Common myeloid progenitor, CD34-positive (primary cell): ENCODE results near the gene MYO18B.

Source experiments
- CTCF ChIA-PET: fragments of 350-600 bp; sonication (Branson Sonifier 250); formaldehyde crosslinking; loops from one replicate; lab custom pipeline; 2021; ENCODE audit warnings: antibody characterized with exemption; lab: Charles Lee
- POLR2A ChIA-PET: fragments of 350-600 bp; sonication (Branson Sonifier 250); formaldehyde crosslinking; loops from one replicate; lab custom pipeline; 2021; ENCODE audit warnings: antibody characterized with exemption; lab: Charles Lee
- DNase-seq, 3 donors: peaks; one replicate each; pipeline versions ENCODE4 v3.0.0 to v3.0.0-alpha.2; 2013
- H3K27ac ChIP-seq, 2 experiments: 1 replicate in 1 of 2; 2 replicates in 1 of 2; pipeline ENCODE4 v1.7.0; 2013; ENCODE audit warnings: inconsistent platforms in 2 of 2, low read length in 2 of 2, mild to moderate bottlenecking in 2 of 2, low read depth in 1 of 2, moderate library complexity in 1 of 2; ENCODE audit not compliant: severe bottlenecking in 2 of 2, insufficient read depth in 1 of 2, poor library complexity in 1 of 2
- H3K27me3 ChIP-seq, 5 experiments: replicated peaks in 2 of 5; 1 replicate in 3 of 5; 2 replicates in 2 of 5; pipeline versions ENCODE4 v1.6.1 to v1.7.0; 2013; ENCODE audit warnings: low read length in 4 of 5, mild to moderate bottlenecking in 2 of 5, moderate library complexity in 2 of 5, inconsistent platforms in 1 of 5; ENCODE audit not compliant: insufficient read depth in 5 of 5, control insufficient read depth in 4 of 5
- H3K36me3 ChIP-seq, 4 experiments: 1 replicate in 2 of 4; 2 replicates in 2 of 4; pipeline versions ENCODE4 v1.6.1 to v1.7.0; 2013; ENCODE audit warnings: low read length in 3 of 4, control low read depth in 1 of 4, mild to moderate bottlenecking in 1 of 4; ENCODE audit not compliant: control insufficient read depth in 4 of 4, insufficient read depth in 4 of 4
- H3K4me1 ChIP-seq, 4 experiments: 1 replicate in 3 of 4; 2 replicates in 1 of 4; pipeline versions ENCODE4 v1.6.1 to v1.7.1; 2013; ENCODE audit warnings: low read length in 3 of 4, mild to moderate bottlenecking in 3 of 4, control low read depth in 1 of 4, inconsistent platforms in 1 of 4, moderate library complexity in 1 of 4; ENCODE audit not compliant: control insufficient read depth in 4 of 4, insufficient read depth in 4 of 4; ENCODE audit errors: control extremely low read depth in 1 of 4
- H3K4me3 ChIP-seq, 7 experiments: 1 replicate in 4 of 7; 2 replicates in 3 of 7; pipeline versions ENCODE4 v1.5.1 to v1.7.0; 2013; ENCODE audit warnings: mild to moderate bottlenecking in 7 of 7, low read length in 6 of 7, moderate library complexity in 6 of 7, inconsistent platforms in 2 of 7, low read depth in 2 of 7, control low read depth in 1 of 7; ENCODE audit not compliant: insufficient read depth in 4 of 7, control insufficient read depth in 1 of 7; ENCODE audit errors: extremely low read depth in 1 of 7
- H3K9me3 ChIP-seq, 5 experiments: 1 replicate in 4 of 5; 2 replicates in 1 of 5; pipeline versions ENCODE4 v1.6.1 to v1.7.1; 2013; ENCODE audit warnings: low read length in 4 of 5, mild to moderate bottlenecking in 2 of 5, inconsistent platforms in 1 of 5, low read depth in 1 of 5, moderate library complexity in 1 of 5; ENCODE audit not compliant: control insufficient read depth in 4 of 5, insufficient read depth in 2 of 5; ENCODE audit errors: control extremely low read depth in 1 of 5
- WGBS: methylation state at CpG from one replicate; pipeline ENCODE4 v1.1.5; 2013; ENCODE audit not compliant: insufficient coverage; 5-methylcytosine and 5-hydroxymethylcytosine counted together

Gene MYO18B

GRCh38 chr22:25835348-25835747 is 93.4 kb downstream of the MYO18B start:
- DNase-seq: no peak
- Histone ChIP-seq H3K4me1 (no peaks in the 10 kb centered on the region), H3K27ac (no peak overlapping the region), H3K27me3 (peaks cover 0 to 4% (median 0%) of the 10 kb centered on the region in 5 experiments), H3K36me3 (no peaks in the 10 kb centered on the region), H3K9me3 (peaks cover 0 to 4% (median 3%) of the 10 kb centered on the region in 5 experiments), H3K4me3 (no peak overlapping the region)
- ChIA-PET CTCF (no interaction called here), POLR2A (no interaction called here)
- WGBS: 92% methylated on average over 7 of the region's 7 CpGs

- POLR2A ChIA-PET: no interaction called here
- Histone ChIP-seq H3K9me3 (no peaks in the 10 kb centered on the region), H3K36me3 (no peaks in the 10 kb centered on the region), H3K27me3 (peaks cover 0 to 4% (median 0%) of the 10 kb centered on the region in 5 experiments), H3K4me1 (no peaks in the 10 kb centered on the region), H3K27ac (no peak overlapping the region), H3K4me3 (no peak overlapping the region)
- 98% methylated on average over 8 of the region's 9 CpGs for WGBS
- CTCF ChIA-PET: no interaction called here
- DNase-seq: no peak
Measured at GRCh38 chr22:25837288-25837900, 95.4 kb downstream of the MYO18B start.

- POLR2A ChIA-PET: no interaction called here
- Histone ChIP-seq H3K36me3 (no peaks in the 10 kb centered on the region), H3K9me3 (no peaks in the 10 kb centered on the region), H3K4me1 (no peaks in the 10 kb centered on the region), H3K4me3 (no peak overlapping the region), H3K27me3 (peaks cover 0 to 4% (median 3%) of the 10 kb centered on the region in 5 experiments), H3K27ac (no peak overlapping the region)
- DNase-seq: no peak
- WGBS: 91% methylated on average over 10 of the region's 12 CpGs
- CTCF ChIA-PET: no interaction called here
Measured at GRCh38 chr22:25838960-25839741, 97.2 kb downstream of the MYO18B start.

- CTCF ChIA-PET: no interaction called here
- POLR2A ChIA-PET: no interaction called here
- no peak overlapping the region for H3K4me3 ChIP-seq
- DNase-seq: no peak
- peaks cover 0 to 6% (median 3%) of the 10 kb centered on the region in 5 experiments for H3K27me3 ChIP-seq
- H3K9me3 ChIP-seq: no peaks in the 10 kb centered on the region
- WGBS: 88% methylated on average over 6 of the region's 6 CpGs
- H3K27ac ChIP-seq: no peak overlapping the region
- H3K36me3 ChIP-seq: no peaks in the 10 kb centered on the region
- H3K4me1 ChIP-seq: no peaks in the 10 kb centered on the region
Measured at GRCh38 chr22:25839755-25840154, 97.8 kb downstream of the MYO18B start.

GRCh38 chr22:25840167-25840566 is 98.2 kb downstream of the MYO18B start:
- peaks cover 0 to 6% (median 2%) of the 10 kb centered on the region in 5 experiments for H3K27me3 ChIP-seq
- 98% methylated on average over 5 of the region's 5 CpGs for WGBS
- CTCF ChIA-PET: no interaction called here
- no peaks in the 10 kb centered on the region for H3K4me1 ChIP-seq
- no peaks in the 10 kb centered on the region for H3K9me3 ChIP-seq
- H3K27ac ChIP-seq: no peak overlapping the region
- POLR2A ChIA-PET: no interaction called here
- no peak for DNase-seq
- H3K4me3 ChIP-seq: no peak overlapping the region
- no peaks in the 10 kb centered on the region for H3K36me3 ChIP-seq

GRCh38 chr22:25840891-25841290 is 98.9 kb downstream of the MYO18B start:
- 50% methylated on average over 2 of the region's 3 CpGs for WGBS
- H3K4me1 ChIP-seq: no peaks in the 10 kb centered on the region
- H3K36me3 ChIP-seq: no peaks in the 10 kb centered on the region
- DNase-seq: no peak
- CTCF ChIA-PET: no interaction called here
- peaks cover 0 to 9% (median 0%) of the 10 kb centered on the region in 5 experiments for H3K27me3 ChIP-seq
- no peaks in the 10 kb centered on the region for H3K9me3 ChIP-seq
- no peak overlapping the region for H3K4me3 ChIP-seq
- H3K27ac ChIP-seq: no peak overlapping the region
- POLR2A ChIA-PET: no interaction called here

- no peak overlapping the region for H3K27ac ChIP-seq
- no peak overlapping the region for H3K4me3 ChIP-seq
- H3K36me3 ChIP-seq: no peaks in the 10 kb centered on the region
- peaks cover 0 to 9% (median 0%) of the 10 kb centered on the region in 5 experiments for H3K27me3 ChIP-seq
- POLR2A ChIA-PET: no interaction called here
- CTCF ChIA-PET: no interaction called here
- WGBS: 79% methylated on average over 7 of the region's 7 CpGs
- DNase-seq: no peak
- H3K4me1 ChIP-seq: peaks cover 0 to 3% (median 0%) of the 10 kb centered on the region in 4 experiments
- H3K9me3 ChIP-seq: no peaks in the 10 kb centered on the region
Measured at GRCh38 chr22:25841775-25842174, 99.8 kb downstream of the MYO18B start.
